GM18505 (cell line): ENCODE results near the gene MS4A6A.
"Not testable (repeated sequence)": the region's sequence is repeated elsewhere in the genome, so short reads cannot be mapped to it uniquely, and the experiment has no call there.

Experiments
- ATAC-seq: cut with Tn5 transposase; IDR thresholded peaks from one replicate; pipeline ENCODE4 v1.9.1; 2021; ENCODE audit not compliant: unreplicated experiment
- POLR2A ChIP-seq: IDR thresholded peaks from 4 replicates; pipeline ENCODE4 v1.6.1; 2011; ENCODE audit warnings: borderline replicate concordance; ENCODE audit not compliant: insufficient read depth, insufficient read length; ENCODE audit errors: extremely low read depth

Gene MS4A6A

DNA sequence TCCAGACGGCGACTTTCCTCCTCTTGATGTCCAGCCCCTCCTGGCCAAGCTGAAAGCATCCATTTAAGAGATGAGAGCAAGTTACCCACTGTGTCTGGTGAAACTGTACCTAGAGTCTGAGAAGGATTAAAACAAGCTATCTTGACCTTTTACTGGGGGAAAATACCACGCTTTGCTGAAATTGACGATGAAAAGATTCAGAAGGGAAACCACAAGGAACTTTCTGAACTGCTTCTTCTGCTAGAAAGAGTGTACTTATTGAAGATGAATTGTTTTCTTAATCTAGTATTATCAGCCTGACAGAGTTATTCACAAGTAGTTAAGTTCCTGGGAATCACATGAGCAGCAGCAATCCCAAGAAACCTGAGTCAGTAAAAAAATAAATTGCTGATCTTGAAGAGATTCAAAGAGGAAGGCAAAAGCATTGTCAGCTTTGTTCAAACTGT, 13.1 kb upstream of the MS4A6A start:
- no peak for TF ChIP-seq POLR2A
- ATAC-seq: no peak

DNA sequence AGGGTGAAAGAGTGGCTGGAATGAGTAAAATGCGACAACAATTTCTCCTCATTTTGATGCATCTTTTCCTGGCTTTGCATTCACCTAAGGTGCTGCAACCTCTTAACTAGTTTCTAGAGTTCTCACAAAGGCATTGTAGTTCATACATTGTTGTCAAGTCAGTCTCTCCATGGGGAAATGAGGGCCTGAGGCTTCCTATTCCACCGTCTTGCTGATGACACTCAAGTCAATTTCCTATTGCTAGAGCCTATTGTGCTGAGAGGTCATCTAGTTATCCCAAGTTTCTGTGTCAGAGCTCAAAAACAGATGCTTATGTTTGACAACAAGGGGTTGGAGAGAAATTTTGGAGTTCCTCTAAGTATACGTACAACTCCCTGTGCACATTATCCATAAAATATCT, 11.6 kb upstream of the MS4A6A start:
- TF ChIP-seq POLR2A: no peak
- ATAC-seq: no peak

DNA sequence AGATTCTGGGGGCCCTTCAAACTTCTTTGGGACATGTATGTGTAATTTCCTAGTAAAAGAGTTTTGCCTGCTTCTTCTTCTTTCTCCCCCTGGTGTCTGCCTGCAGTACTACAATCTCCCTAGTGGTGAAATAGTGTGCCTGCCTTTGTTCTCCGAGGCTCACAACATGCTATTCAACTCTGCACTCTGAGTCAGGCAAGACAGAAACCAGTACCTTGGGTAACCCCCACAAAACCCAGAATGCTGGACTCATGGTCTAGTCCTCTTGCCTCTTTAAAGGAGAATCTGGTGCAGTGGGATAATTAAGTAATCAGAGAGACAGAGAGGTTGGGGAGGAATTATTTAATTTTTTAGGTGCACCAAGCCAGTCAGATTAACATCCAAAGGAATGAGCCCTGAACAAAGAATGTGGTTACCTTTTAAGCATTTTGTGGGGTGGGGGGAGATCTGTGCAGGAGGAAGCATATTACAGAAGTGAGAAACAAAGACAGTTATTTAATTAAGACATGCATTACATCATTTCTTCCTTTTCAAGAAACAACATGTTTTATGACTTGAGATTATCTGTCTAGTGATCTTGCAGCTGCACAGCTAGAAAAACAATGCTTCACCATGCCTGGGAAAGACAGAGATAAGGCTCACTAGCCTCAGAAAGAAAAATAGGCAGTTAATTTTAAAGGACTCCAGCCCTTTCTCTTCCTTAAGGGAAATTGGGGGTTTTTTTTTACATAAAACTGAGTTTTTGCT, 11.0 kb upstream of the MS4A6A start:
- TF ChIP-seq POLR2A: no peak
- ATAC-seq: peak; percentile 89

DNA sequence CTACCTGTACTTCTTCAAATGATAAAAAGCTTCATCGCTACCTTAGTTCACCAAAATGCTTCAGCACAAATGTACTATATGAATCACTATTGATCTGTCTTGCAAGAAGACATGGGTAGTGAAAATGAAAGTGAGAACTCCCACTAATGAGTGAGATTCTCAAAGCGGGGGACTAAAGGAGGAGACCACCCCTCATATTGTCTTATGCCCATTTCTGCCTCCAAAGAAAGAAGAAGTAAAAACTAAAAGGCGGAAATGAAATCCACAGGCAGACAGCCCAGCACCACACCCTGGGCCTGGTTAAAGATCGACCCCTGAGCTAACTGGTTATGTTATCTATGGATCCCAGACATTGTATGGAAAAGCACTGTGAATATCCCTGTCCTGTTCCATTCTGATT, 9.7 kb upstream of the MS4A6A start:
- ATAC-seq: not testable (repeated sequence)

DNA sequence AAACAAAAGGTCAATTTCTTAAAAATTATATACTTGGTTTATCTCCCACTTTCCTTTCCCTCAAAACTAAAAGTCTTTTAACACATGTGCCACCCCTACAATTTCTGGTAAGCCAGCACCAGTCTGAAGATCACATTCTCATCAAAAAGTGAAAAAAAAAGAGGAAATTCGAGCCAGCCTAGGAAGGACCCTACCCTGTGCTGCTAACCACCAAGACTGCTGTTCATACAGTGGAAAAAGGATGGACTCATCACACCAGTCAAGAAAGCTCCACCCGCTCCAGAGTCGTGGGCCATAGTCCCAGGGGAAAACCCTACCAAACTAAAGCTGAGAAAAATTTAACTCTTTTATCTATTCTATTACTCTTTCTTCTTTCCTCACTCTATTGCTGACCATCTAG, 5.6 kb upstream of the MS4A6A start:
- ATAC-seq: not testable (repeated sequence)

DNA sequence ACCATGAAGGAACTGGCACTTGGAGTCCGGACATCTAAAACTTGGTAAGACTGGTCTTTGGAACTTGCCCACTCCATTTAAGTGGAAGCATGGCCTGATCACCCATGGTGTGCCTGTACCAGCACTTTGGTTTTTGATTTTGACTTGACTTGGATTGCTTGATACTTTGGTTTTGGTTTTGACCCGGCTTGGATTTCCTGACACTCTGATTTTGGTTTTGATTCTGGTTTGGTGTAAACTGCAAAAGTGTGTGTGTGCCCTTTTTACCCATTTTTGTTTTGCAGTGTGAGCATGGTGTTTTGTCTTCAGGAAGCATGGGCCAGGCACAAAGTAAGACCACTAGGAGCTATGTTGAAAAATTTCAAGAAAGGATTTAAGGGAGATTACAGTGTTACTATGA, 3.2 kb upstream of the MS4A6A start:
- ATAC-seq: not testable (repeated sequence)

DNA sequence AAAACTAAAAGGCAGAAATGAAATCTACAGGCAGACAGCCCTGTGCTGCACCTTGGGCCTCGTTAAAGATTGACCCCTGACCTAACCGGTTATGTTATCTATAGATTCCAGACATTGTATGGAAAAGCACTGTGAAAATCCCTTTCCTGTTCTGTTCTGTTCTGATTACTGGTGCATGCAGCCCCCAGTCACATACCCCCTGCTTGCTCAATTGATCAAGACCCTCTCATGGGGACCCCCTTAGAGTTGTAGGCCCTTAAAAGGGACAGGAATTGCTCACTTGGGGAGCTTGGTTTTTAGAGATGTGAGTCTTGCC, 2.6 kb upstream of the MS4A6A start:
- ATAC-seq: not testable (repeated sequence)

DNA sequence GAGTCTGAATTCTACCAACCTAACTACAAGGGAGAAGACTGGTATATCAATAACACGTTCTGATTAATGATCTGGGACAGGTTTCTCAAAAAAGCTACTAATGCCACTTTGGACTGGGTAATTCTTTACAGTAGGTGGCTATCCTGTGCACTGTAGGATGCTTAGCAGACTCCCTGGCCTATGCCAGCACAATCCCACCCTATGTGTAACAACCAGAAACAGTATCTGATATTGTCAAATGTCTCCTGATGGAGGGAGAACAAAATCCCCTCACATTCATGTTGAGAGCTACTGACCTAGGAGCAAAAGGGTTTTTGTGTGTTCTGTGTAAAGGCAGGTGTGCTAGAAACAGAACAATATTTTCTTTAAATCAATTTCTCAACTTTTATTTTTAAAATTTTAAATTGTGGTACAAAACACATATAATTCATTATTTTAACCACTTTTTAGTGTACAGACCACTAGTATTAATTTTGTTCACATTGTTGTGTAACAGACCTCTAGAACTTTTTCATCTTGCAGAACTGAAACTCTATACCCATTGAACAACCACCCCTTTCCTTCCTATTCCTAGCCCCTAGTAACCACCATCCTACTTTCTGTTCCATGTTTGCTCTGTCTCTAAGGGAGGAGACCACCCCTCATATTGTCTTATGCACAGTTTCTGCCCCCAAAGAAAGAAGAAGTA, 2.1 kb upstream of the MS4A6A start:
- TF ChIP-seq POLR2A: no peak
- peak; percentile 77 for ATAC-seq

DNA sequence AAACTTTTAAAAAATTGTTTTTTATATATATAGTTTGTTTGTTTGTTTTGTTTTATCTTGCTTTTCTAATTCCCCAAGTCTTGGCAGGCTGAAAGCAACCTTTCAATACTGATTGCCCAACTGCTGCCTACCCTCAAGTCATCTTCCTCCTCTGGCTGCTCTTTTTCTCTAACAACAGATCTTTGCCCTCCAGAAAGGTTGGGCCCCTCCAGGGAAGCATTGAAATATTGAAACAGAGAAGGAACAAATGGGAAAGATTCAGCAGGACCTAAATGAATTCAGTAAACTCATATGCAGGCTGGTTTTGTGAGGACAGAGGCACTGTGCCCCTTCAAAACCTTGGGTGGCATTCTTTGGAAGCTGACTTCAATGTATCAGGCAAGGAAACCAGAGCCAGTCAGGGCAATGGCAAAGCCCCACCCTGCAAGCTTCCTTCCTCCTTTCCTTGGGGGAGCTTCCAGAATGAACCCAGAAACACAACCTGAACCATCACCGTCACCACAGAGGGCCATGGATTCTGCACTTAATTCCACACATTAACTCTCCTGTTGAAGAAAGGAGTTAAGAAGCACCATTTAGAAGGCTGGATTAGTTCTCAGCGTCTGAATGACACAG, 815 bp upstream of the MS4A6A start:
- TF ChIP-seq POLR2A: no peak
- no peak for ATAC-seq

DNA sequence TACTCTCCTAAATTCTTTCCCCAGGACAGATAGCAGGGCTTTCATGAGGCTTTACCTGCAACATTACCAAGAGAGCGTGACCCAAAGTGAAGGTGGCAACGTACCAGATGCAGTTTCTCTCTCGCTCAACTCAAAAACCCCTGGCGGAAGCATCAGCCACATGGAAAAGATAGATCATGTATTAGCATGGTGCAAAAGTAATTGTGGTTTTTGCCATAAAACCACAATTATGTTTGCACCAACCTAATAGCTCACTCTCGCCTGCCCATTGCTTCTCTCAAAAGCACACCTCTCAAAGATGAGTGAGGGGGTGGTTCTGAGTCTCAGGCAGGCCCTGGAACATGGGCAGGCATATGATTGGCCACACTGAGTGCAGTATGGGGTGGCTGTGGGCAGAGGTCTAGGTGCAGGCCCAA, 7.0 kb downstream of the MS4A6A start:
- TF ChIP-seq POLR2A: no peak
- ATAC-seq: no peak

DNA sequence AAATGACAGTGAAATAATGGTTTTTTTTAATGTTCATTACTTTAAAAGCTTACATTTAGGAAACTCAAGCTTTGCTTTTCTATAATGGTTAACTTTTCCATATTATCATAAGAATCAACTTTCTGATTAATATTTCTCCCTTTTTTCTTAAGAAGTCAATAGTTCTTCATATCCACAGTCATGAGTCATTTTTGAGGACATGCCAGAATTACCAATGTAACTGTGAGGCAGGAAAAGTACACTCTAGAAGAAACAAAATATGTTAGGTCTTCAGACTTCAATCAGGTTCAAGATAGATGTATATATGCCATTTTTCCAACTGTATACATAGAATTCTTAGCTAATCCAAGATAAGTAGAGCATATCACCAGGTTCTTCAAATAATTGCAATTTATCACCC, 10.9 kb downstream of the MS4A6A start:
- ATAC-seq: no peak

DNA sequence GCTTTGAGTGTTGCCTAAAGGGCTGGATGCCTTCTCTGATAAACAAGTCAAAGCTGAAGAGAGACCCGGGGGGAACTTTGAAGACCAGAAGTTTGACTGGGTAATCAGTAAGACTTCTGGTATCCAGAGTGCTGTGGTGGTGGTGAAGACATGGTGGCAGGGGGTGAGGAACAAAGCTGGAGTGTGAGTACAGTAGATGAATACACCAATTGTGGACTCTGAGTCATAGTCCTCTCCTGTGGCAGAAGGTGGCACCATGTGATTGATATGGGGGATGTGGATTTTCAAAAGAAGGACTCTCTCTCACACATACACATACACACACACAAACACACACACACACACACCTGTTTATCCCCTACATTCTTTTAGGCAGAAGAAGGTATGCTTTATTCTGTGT, 12.3 kb downstream of the MS4A6A start:
- no peak for TF ChIP-seq POLR2A
- ATAC-seq: no peak

More for the DNA sequence above, 10.9 kb downstream of the MS4A6A start:
- TF ChIP-seq POLR2A: no peak

DNA sequence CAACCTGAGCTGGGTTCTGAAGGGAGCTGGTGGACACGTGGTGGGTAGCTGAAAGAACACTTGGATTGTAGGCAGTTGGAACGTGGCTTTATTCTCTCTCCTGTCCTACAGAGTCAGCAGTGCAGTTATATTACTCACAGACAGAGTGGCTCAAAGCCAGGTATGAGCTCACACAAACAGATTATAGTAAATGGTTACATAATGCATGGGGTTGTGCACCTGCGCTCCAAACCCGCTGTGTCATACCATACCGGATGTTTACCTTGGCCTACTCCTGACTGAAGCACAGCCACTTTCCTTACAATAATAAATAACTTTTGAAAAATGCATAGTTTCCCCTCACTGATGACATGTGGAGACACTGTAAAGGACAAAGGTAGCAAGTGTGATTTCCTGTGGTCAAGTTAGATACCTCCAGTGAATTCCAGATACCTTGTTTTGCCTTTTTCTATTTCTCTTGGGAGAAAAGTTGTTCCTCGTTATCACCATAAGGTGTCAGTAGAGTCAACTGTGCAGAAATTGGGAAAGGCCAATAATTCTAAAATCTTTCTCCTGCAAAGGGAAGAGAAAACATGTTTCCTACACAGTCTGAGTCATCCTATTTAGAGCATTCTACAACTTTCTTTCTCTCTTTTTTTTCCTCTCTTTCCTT, 13.5 kb downstream of the MS4A6A start:
- ATAC-seq: no peak
- no peak for TF ChIP-seq POLR2A

DNA sequence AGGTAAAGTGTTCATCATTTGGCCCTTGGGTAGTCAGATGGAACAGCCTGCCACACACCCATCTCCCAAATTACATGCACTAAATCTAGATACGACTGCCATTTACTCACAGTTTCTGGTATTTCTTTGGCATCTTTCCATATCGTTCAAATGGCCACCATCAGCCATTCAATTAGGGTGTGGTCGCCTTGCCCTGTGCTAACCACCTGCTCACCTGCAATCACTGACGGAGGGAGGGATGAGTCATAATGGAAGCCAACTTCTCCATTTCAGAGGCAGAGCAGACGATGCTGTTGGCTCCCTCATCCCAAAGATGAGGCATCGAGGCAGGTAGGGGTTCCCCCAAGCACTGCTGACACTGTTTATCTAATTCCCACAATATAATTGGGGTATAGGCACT, 14.6 kb downstream of the MS4A6A start:
- TF ChIP-seq POLR2A: no peak
- ATAC-seq: no peak
